Measurements from ENCODE around the gene ITSN2. TPM values are rescaled to one million over a fixed set of nuclear protein-coding genes. Genes with fewer than 3 reads are reported as not detected.

The ITSN2 gene
- total RNA-seq, 1 donor from 2014 or later = 52.9 TPM

DNA sequence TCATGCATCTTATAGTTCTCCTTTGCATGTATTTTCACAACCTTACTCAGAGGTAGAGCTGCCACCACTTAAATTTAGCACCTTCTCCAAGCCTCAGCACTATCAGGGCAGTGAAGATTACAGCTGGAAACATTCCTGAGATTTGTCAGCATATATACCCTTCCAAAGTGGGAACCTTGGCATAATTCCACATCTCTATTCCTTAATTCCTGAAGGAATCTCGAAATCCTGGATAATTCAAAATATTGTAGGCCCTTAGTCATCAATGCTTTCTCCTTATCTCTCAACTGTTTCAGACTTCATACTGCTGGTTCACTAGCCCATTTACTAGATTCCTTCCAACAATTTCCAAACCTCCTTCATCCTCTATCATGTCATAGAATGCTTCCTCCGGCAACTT, 87.4 kb downstream of the ITSN2 start:
- intact Hi-C loops (cut with micrococcal nuclease) = no loop called here
- Mint-ChIP-seq H3K4me3 (no peak overlapping the region), H3K27me3 (ENCODE audit: insufficient read depth) (no peaks in the 10 kb centered on the region), H3K27ac (no peak overlapping the region), H3K36me3 (ENCODE audit: low read depth) (peaks cover 39% of the 10 kb centered on the region), H3K4me1 (ENCODE audit: low read depth) (no peaks in the 10 kb centered on the region), H3K9me3 (no peaks in the 10 kb centered on the region)
- no peak for DNase-seq (ENCODE audit: low spot score)

DNA sequence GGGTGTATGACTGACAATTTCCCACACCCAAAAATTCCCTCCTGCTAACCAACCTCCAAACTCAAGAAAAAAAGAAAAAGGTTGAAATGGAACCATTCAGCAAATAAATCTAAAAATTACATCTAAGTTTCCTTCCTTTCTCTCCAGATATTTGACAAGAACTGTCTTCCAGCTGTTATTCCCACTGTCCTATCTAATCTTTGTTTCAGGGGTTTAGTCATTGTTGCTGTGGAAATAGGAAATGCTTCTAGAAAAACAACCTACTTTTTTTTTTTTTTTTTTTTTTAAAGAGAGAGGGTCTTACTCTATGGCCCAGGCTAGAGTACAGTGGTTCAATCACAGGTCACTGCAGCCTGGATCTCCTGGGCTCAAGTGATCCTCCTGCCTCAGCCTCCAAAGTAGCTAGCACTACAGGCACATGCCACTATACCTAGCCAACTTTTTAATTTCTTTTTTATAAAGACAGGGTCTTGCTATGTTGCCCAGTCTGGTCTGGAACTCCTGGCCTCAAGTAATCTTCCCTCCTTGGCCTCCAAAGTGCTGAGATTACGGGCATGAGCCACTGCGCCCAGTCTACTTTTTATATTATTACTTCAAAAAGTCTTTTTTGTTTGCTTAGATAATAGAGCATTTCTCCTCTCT, 88.1 kb downstream of the ITSN2 start:
- no peak overlapping the region for H3K27ac Mint-ChIP-seq
- no peaks in the 10 kb centered on the region for H3K27me3 Mint-ChIP-seq (ENCODE audit: insufficient read depth)
- intact Hi-C loops (cut with micrococcal nuclease) = no loop called here
- H3K4me1 Mint-ChIP-seq (ENCODE audit: low read depth) = no peaks in the 10 kb centered on the region
- H3K9me3 Mint-ChIP-seq = no peaks in the 10 kb centered on the region
- no peak for DNase-seq (ENCODE audit: low spot score)
- peaks cover 39% of the 10 kb centered on the region for H3K36me3 Mint-ChIP-seq (ENCODE audit: low read depth)
- H3K4me3 Mint-ChIP-seq = no peak overlapping the region

DNA sequence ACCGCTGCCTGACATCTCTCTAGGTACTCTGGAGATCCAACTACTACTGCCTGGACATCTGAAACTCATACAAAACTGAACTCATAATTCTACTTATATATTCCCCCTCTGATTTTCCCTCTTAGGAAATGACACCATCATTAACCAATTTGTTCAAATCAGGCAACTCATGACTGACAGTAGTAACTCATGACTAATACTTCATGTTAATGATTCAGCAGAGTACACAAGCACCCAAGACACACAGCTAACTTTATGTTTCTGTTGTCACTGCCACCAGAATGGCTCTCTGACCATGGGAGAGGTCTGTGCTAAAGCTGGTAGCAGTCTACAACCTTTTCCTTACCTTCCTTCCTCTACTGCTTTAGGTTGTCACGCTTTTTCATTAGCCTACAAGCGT, 91.1 kb downstream of the ITSN2 start:
- Mint-ChIP-seq H3K27ac (no peak overlapping the region), H3K36me3 (ENCODE audit: low read depth) (peaks cover 46% of the 10 kb centered on the region), H3K4me1 (ENCODE audit: low read depth) (no peaks in the 10 kb centered on the region), H3K4me3 (no peak overlapping the region), H3K9me3 (no peaks in the 10 kb centered on the region), H3K27me3 (ENCODE audit: insufficient read depth) (no peaks in the 10 kb centered on the region)
- intact Hi-C loops (cut with micrococcal nuclease) = no loop called here
- no peak for DNase-seq (ENCODE audit: low spot score)

DNA sequence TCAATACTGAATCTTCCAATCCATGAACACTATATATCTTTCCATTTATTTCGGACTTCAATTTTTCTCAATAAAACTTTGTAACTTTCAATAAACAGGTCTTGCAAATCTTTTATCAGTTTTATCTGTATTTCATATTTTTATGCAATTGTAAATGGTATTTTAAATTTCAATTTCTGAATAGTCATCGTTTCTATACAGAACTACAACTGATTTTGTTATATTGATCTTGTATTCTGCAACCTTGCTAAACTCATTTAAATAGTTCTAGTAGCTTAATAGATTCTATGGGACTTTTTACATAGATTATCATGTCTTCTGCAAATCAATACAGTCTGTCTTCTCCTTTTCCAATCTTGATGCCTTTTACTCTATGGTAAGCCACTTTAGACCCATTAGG, 95.1 kb downstream of the ITSN2 start:
- no peaks in the 10 kb centered on the region for H3K27me3 Mint-ChIP-seq (ENCODE audit: insufficient read depth)
- H3K9me3 Mint-ChIP-seq = no peaks in the 10 kb centered on the region
- peaks cover 20% of the 10 kb centered on the region for H3K4me1 Mint-ChIP-seq (ENCODE audit: low read depth)
- DNase-seq (ENCODE audit: low spot score) = no peak
- peaks cover 32% of the 10 kb centered on the region for H3K36me3 Mint-ChIP-seq (ENCODE audit: low read depth)
- intact Hi-C loops (cut with micrococcal nuclease) = no loop called here
- H3K4me3 Mint-ChIP-seq = no peak overlapping the region
- H3K27ac Mint-ChIP-seq = no peak overlapping the region

DNA sequence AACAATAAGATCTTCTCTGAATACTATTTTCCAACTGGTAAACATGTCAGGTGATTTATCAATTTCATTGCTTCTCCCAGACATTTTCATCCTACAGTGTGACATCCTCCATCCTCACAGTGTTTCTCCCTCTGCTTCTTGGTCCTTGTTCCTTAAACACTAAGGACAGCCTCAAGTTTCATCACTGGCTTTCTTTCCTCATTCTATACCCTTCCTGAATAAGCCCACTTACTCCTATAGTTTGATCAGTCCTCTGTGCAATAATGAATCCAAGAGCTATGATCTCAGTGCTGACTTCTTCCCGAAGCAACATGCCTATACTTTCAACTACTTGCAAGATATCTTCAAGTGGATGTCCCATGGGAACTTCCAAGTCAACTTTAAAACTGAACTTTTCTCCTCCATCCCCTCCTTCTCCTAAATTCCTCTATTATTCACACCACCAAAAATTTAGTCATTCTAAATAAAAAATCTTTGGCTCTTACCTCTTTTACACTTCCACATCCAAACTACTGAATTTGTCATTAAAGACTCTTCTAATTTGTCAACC, 97.8 kb downstream of the ITSN2 start:
- Mint-ChIP-seq H3K27me3 (ENCODE audit: insufficient read depth) (no peaks in the 10 kb centered on the region), H3K27ac (no peak overlapping the region), H3K4me3 (no peak overlapping the region), H3K4me1 (ENCODE audit: low read depth) (peaks cover 20% of the 10 kb centered on the region), H3K9me3 (no peaks in the 10 kb centered on the region), H3K36me3 (ENCODE audit: low read depth) (peaks cover 21% of the 10 kb centered on the region)
- intact Hi-C loops (cut with micrococcal nuclease) = no loop called here
- no peak for DNase-seq (ENCODE audit: low spot score)

DNA sequence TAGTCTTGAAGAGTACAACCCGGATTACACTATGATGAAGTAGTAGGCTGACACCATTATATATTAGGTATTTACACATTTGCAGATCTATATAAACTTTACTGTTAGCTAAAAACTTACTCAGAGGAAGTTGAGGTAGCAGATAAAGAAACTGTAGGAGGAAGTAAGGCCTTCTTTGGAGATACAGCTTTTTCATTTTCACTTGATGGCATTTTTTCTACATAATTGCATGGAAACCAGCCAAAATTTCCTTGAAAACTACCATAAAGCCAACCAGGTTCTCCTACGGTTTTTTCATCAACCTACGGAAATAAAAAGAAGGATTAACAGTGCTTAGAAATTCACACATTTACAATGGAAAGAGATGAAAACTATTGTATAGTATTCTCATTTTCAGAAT, 98.9 kb downstream of the ITSN2 start:
- Mint-ChIP-seq H3K36me3 (ENCODE audit: low read depth) (peaks cover 24% of the 10 kb centered on the region), H3K27me3 (ENCODE audit: insufficient read depth) (no peaks in the 10 kb centered on the region), H3K27ac (peak overlapping the region; percentile 10), H3K4me1 (ENCODE audit: low read depth) (peaks cover 20% of the 10 kb centered on the region), H3K9me3 (no peaks in the 10 kb centered on the region), H3K4me3 (no peak overlapping the region)
- DNase-seq (ENCODE audit: low spot score) = no peak
- intact Hi-C loops (cut with micrococcal nuclease) = no loop called here

DNA sequence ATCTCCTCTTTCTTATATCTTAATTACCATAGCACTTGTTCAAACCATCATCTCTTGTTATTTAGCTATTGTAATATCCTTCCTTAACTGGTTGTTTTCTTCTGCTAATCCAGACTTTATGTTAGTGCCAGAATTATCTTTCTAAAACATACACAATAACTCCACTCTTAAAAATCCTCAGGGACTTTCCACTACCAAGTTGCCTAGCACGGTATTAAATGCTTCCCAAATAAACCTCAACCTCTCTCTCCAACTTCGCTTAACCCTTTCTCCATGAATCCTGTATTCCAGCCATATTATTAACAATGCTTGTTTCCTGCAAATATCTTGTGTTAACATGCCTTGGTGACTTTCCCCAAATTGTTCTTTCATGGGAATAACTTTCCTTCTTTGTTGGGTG, 101.0 kb downstream of the ITSN2 start:
- no peaks in the 10 kb centered on the region for H3K9me3 Mint-ChIP-seq
- H3K4me3 Mint-ChIP-seq = no peak overlapping the region
- H3K36me3 Mint-ChIP-seq (ENCODE audit: low read depth) = peaks cover 19% of the 10 kb centered on the region
- intact Hi-C loops (cut with micrococcal nuclease) = no loop called here
- H3K4me1 Mint-ChIP-seq (ENCODE audit: low read depth) = peaks cover 20% of the 10 kb centered on the region
- no peak overlapping the region for H3K27ac Mint-ChIP-seq
- DNase-seq (ENCODE audit: low spot score) = no peak
- no peaks in the 10 kb centered on the region for H3K27me3 Mint-ChIP-seq (ENCODE audit: insufficient read depth)

DNA sequence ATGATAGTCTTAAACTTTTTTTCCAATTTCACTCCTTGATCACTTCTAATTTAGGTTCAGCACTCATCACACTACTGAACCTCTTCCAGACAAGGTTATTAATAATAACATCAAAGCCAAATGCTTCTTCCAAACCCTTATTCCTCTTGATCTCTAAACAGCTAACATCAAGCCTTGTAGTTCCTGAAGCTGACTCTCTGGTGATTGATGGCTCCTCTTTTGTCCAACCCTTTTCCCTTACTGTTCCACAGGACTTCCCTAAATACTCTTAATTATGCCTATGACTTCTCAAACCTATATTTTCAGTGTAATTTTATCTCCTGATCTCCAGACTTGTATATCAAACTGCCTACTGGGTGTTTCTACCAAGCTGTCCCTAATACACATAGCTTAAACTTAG, 101.6 kb downstream of the ITSN2 start:
- no peaks in the 10 kb centered on the region for H3K9me3 Mint-ChIP-seq
- peaks cover 23% of the 10 kb centered on the region for H3K36me3 Mint-ChIP-seq (ENCODE audit: low read depth)
- H3K4me1 Mint-ChIP-seq (ENCODE audit: low read depth) = peaks cover 20% of the 10 kb centered on the region
- H3K27ac Mint-ChIP-seq = no peak overlapping the region
- H3K27me3 Mint-ChIP-seq (ENCODE audit: insufficient read depth) = no peaks in the 10 kb centered on the region
- intact Hi-C loops (cut with micrococcal nuclease) = no loop called here
- DNase-seq (ENCODE audit: low spot score) = no peak
- no peak overlapping the region for H3K4me3 Mint-ChIP-seq

DNA sequence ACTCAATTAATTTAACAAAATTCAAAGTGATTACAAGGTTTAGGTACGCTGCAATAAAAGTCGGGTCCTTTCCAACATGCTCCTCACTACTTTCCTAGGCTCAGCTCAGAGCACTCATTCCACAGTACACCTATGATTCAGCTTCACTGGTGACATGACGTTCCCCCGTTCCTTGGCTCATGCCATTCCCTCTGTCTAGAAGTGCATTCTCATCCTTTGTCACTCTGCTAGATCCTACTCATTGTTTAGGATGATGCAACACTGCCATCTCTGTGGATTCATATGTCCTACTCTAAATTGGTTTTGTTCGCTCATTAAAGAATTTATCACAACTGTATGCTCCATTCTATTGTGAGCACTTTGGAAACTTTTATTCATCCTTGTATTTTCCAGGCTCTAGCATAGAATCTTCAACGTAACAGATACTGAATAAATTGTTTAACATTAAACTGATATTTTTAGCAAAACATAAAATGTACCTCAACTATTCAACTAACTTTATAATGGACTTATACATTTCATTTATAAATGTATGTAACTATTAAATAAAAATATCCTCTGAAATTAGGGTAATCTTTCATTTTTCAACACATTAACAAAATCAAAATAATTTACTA, 106.9 kb downstream of the ITSN2 start:
- intact Hi-C loops (cut with micrococcal nuclease) = no loop called here
- Mint-ChIP-seq H3K27me3 (ENCODE audit: insufficient read depth) (no peaks in the 10 kb centered on the region), H3K4me3 (no peak overlapping the region), H3K36me3 (ENCODE audit: low read depth) (peaks cover 30% of the 10 kb centered on the region), H3K27ac (no peak overlapping the region), H3K9me3 (no peaks in the 10 kb centered on the region), H3K4me1 (ENCODE audit: low read depth) (no peaks in the 10 kb centered on the region)
- DNase-seq (ENCODE audit: low spot score) = no peak

DNA sequence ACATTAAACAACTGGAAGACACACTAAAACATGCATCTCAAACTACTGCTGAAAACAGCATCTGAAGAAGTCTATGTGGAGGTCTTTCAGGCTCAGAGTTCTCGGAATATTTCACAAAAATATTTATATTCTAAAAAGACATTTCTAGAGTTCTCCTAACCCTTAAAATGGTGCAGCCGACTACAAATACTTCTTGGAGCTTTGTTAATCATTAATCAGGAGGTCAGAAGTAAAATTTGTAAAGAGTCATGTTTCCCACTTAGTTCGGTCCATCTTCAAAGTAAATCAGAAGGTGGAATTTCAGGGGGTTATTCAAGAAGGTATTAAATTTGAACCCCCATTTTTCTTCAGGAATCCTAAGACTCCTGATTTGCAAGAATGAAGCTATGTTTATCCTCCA, 112.7 kb downstream of the ITSN2 start:
- Mint-ChIP-seq H3K27ac (no peak overlapping the region), H3K36me3 (ENCODE audit: low read depth) (peaks cover 35% of the 10 kb centered on the region), H3K4me1 (ENCODE audit: low read depth) (no peaks in the 10 kb centered on the region), H3K4me3 (no peak overlapping the region), H3K9me3 (no peaks in the 10 kb centered on the region), H3K27me3 (ENCODE audit: insufficient read depth) (no peaks in the 10 kb centered on the region)
- intact Hi-C loops (cut with micrococcal nuclease) = no loop called here
- DNase-seq (ENCODE audit: low spot score) = no peak

DNA sequence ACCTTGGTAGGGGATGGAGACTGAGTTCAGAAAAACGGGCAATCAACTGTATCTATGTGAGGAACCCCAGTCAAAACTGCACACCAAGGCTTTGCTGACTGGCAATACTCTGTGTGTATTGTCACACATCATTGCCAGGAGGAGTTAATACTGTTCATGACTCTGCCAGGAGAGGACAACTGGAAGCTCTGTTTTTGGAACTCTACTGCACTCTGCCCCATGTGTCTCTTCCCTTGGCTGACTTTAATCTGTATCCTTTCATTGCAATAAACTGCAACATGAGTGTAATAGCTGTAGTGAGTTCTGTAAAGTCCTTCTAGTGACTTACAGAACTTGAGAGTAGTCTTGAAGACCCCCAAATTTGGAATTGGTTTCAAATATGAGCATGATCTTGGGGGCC, 113.2 kb downstream of the ITSN2 start:
- H3K4me1 Mint-ChIP-seq (ENCODE audit: low read depth) = no peaks in the 10 kb centered on the region
- no peak overlapping the region for H3K4me3 Mint-ChIP-seq
- H3K27ac Mint-ChIP-seq = no peak overlapping the region
- H3K27me3 Mint-ChIP-seq (ENCODE audit: insufficient read depth) = no peaks in the 10 kb centered on the region
- H3K9me3 Mint-ChIP-seq = no peaks in the 10 kb centered on the region
- no peak for DNase-seq (ENCODE audit: low spot score)
- intact Hi-C loops (cut with micrococcal nuclease) = no loop called here
- H3K36me3 Mint-ChIP-seq (ENCODE audit: low read depth) = peaks cover 31% of the 10 kb centered on the region

DNA sequence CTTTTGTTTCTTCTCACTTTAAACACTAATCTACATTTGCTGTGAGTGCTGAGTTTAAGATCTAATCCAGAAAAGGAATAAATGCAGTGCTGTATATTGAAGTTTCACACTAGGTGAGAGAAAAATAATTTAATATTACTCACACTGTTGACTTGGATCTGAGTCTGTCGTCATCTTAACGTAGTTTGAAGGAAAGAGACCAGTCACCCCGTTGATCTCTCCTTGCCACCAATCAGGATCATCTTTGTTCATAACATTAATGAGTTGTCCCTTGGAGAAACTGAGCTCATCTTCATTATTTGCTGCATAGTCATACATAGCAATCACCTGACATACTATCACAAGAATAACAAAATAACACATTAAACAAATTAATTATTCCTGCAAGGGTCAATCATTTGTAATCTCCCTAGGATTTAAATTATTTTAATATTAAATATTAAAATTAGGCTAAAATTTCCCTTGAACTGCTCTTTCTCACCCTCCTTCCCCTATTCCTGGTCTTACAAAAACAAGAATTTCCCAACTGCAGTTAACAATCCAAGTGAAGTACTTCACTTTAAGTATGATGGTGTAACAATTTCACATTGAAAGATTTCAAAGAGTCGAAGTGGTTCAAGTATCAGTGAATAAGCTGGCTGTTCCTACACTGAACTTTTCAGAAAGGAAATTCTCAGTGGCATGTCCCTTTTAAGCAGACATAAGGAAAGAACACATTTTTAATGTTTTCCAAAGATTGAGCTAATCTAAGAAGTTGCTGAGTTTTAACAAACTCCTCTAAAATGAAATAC, 114.2 kb downstream of the ITSN2 start:
- intact Hi-C loops (cut with micrococcal nuclease) = no loop called here
- H3K27ac Mint-ChIP-seq = no peak overlapping the region
- H3K4me3 Mint-ChIP-seq = no peak overlapping the region
- no peak for DNase-seq (ENCODE audit: low spot score)
- peaks cover 31% of the 10 kb centered on the region for H3K36me3 Mint-ChIP-seq (ENCODE audit: low read depth)
- H3K4me1 Mint-ChIP-seq (ENCODE audit: low read depth) = no peaks in the 10 kb centered on the region
- no peaks in the 10 kb centered on the region for H3K27me3 Mint-ChIP-seq (ENCODE audit: insufficient read depth)
- no peaks in the 10 kb centered on the region for H3K9me3 Mint-ChIP-seq

DNA sequence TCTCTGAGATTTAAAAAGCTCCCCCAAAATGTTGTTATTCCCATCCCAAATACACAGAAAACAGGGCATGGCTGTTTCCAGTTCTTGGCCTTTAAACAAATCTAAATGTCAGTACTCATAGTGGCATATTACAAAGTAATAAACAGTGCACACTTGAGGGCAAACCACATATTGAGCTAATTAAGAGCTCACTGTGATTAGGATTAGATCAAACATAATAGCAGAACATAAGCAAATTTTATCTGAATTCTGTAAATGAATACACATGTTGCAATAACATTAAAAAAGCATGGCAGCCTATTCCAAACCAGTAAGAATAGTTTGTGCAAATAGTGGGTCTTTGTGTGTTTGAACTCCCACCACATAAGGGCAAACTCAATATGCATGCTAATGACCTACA, 118.8 kb downstream of the ITSN2 start:
- peaks cover 14% of the 10 kb centered on the region for H3K36me3 Mint-ChIP-seq (ENCODE audit: low read depth)
- H3K4me1 Mint-ChIP-seq (ENCODE audit: low read depth) = no peaks in the 10 kb centered on the region
- no peaks in the 10 kb centered on the region for H3K9me3 Mint-ChIP-seq
- no peaks in the 10 kb centered on the region for H3K27me3 Mint-ChIP-seq (ENCODE audit: insufficient read depth)
- DNase-seq (ENCODE audit: low spot score) = no peak
- H3K4me3 Mint-ChIP-seq = no peak overlapping the region
- intact Hi-C loops (cut with micrococcal nuclease) = no loop called here
- no peak overlapping the region for H3K27ac Mint-ChIP-seq
